ENCODE results near the gene UBE2L6. TPM values are rescaled to one million over a fixed set of nuclear protein-coding genes. Genes with fewer than 3 reads are reported as not detected.
A peak's percentile ranks its signal among the peaks of the same experiment; 100 is the strongest.

Gene UBE2L6
- total RNA-seq (2014; rRNA removed; shearing (Covaris generic)) = 37.3 and 51.2 TPM in 2 replicates
- polyA plus RNA-seq (2015; cell fraction: cytosol; rRNA removed) = 30.7 and 32.3 TPM in 2 replicates
- polyA plus RNA-seq (2015; cell fraction: nucleus; rRNA removed) = 14.7 and 15.5 TPM in 2 replicates

GRCh38 chr11:57567515-57568329, at the start of gene UBE2L6:
UBE2L6 (minus strand) TSS chr11:57567672; CDS start chr11:57567611, 61 bp downstream.
- DNase-seq (ENCODE audit: low read depth) = peak; percentile 9

- no peak for DNase-seq (ENCODE audit: low read depth)
Measured at GRCh38 chr11:57616595-57616994, 49.1 kb upstream of the UBE2L6 start.

- no peak for DNase-seq (ENCODE audit: low read depth)
Measured at GRCh38 chr11:57615308-57615707, 47.8 kb upstream of the UBE2L6 start.

DNA sequence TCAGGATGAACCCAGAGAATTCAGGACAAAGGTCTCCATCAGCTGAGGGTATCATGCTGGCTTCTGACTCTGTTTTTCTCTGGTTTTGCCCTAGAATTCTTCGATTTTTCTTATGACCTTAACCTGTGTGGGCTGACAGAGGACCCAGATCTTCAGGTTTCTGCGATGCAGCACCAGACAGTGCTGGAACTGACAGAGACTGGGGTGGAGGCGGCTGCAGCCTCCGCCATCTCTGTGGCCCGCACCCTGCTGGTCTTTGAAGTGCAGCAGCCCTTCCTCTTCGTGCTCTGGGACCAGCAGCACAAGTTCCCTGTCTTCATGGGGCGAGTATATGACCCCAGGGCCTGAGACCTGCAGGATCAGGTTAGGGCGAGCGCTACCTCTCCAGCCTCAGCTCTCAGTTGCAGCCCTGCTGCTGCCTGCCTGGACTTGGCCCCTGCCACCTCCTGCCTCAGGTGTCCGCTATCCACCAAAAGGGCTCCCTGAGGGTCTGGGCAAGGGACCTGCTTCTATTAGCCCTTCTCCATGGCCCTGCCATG, 46.8 kb upstream of the UBE2L6 start:
- DNase-seq (ENCODE audit: low read depth) = no peak

GRCh38 chr11:57610170-57610569, 42.7 kb upstream of the UBE2L6 start:
- DNase-seq (ENCODE audit: low read depth) = no peak

DNA sequence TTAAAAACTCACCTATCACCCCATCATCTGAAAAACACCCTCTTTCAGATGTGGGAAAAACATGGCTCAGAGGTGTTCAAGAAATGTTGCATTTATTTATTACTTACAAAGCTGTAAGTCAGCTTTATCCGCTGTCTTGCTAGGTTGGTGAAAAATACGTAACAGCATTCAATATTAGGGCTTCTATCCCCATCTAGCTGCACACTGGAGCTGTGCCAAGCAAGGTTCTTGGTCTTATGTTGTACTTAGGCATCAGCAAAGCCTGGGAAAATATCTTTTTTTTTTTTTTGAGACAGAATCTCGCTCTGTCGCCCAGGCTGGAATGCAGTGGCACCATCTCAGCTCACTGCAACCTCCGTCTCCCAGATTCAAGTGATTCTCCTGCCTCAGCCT, 37.6 kb upstream of the UBE2L6 start:
- DNase-seq (ENCODE audit: low read depth) = no peak

- DNase-seq (ENCODE audit: low read depth) = no peak
Measured at GRCh38 chr11:57604296-57605027, 37.0 kb upstream of the UBE2L6 start.

- no peak for DNase-seq (ENCODE audit: low read depth)
Measured at GRCh38 chr11:57601297-57601696, 33.8 kb upstream of the UBE2L6 start.

DNA sequence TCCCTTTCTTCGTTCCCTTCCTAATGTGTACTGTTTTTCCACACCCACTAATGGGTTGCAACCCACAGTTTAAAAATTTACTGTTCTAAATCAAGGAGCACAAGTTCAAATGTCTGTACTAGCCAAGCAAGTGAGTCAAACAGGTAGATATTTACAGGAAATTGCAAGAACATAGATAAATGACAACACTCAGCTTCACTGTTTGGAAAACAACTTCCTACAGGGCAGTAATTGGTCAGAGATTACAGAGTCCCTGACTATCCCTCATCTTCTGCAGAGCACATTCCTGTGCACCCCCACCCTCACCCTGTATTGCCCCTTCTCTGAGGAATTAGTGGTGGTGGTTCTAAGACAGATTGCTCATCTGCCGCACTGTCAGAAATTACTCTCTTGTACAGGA, 31.9 kb upstream of the UBE2L6 start:
- DNase-seq (ENCODE audit: low read depth) = no peak

- no peak for DNase-seq (ENCODE audit: low read depth)
Measured at GRCh38 chr11:57598831-57599155, 31.3 kb upstream of the UBE2L6 start.

DNA sequence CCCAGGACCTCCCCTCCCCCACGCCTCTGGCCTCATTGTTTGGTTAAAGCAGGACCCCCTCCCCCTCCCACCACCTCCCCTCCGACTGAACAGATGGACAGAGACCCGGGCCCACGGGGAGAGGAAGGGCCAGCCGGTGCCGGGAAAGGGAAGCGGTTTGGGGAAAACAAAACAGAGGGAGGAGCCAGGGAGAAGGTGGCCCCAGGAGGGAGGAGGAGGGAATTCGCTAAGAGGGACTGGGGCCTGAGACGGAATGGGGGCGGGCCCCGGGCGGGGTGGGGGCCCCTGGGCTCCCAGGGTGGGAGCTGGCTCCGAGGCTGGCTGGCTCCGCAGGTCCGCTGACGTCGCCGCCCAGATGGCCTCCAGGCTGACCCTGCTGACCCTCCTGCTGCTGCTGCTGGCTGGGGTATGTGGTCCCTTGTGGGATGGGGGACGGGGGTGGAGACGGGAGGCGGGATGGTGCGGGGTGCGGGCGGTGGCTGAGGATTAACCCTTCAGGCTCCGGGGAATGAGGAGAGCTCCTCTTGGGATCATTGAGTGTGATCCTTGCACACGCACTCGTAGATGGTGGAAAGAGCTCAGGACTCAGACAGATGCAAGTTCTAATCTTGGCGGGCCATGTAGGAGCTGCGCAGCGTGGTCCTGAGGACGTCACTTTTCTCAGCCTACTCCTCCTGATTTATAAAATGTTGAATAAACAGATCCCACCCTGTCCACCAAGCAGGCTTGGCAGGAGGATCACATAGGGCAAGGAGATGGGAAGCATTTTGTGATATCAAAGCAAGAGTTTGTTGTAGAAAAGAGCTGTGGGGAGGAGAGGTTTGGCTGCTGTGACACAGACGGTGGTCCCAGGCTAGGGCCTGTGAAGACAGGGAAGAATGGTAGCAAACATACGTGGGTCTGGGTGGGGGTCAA, 30.7 kb upstream of the UBE2L6 start:
- no peak for DNase-seq (ENCODE audit: low read depth)

DNA sequence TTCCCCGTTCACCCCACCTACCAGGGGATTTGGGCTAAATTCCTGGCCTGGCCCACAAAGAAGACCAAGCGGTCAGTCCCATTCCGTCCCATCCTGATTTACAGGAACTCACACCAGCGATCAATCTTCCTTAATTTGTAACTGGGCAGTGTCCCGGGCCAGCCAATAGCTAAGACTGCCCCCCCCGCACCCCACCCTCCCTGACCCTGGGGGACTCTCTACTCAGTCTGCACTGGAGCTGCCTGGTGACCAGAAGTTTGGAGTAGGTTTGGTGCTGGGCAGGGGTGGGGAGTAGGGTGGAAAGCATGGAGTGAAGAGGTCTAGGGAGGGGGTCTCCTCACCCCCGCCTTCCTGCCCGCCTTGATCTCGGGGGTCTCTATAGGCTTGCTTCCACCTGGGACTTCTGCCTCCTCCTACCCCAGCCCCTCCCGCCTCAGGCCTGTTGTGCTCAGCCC, 30.0 kb upstream of the UBE2L6 start, which contains the start of gene SERPING1:
Gene SERPING1, plus strand, starts transcription at position 225 of the 455 bp plus-strand sequence. CDS start 586 bp downstream, outside the sequence.
- DNase-seq (ENCODE audit: low read depth) = no peak

- DNase-seq (ENCODE audit: low read depth) = no peak
Measured at GRCh38 chr11:57596266-57596885, 28.9 kb upstream of the UBE2L6 start.

DNA sequence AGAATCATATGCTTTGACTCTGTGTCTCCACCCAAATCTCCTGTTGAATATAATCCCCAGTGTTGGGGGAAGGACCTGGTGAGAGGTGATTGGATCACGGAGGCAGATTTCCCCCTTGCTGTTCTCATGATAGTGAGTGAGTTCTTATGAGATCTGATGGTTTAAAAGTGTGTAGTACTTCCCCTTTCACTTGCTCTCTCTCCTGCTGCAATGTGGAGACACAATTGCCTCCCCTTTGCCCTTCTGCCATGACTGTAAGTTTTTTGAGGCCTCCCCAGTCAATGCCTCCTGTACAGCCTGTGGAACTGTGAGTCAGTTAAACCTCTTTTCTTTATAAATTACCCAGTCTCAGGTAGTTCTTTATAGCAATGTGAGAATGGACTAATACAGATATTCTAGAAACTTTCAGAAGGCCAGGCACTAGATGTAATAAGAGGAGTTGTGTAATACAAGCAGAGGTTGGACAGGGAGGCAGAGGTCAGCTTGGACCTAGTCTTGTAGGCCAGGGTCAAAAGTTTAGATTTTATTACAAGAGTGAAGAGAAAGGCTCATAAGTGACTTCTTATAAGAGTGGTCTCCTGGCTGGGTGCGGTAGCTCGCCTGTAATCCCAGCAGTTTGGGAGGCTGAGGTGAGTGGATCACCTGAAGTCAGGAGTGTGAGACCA, 20.7 kb upstream of the UBE2L6 start:
- no peak for DNase-seq (ENCODE audit: low read depth)

GRCh38 chr11:57586711-57587245, 19.3 kb upstream of the UBE2L6 start:
- no peak for DNase-seq (ENCODE audit: low read depth)

DNA sequence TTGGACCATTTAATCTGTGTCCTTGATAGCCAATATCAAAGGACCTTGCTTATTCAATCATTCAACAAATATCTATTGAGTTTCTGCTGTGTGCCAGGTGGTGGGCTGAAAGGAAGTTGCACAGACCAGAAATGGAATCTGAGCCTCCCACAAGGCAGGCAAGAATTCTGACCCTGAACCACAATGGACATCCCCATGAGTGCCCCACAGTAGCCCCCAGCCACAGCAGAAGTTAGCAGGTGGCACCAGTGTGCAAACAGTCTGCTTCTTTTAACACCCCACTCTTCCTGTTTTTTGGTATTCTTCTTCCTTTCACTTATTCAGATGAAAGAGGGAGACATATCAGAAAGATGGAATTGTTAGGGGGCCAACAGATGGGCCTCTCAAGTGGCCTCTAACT, 17.8 kb upstream of the UBE2L6 start:
- no peak for DNase-seq (ENCODE audit: low read depth)

GRCh38 chr11:57584341-57584740, 16.9 kb upstream of the UBE2L6 start:
- DNase-seq (ENCODE audit: low read depth) = no peak

DNA sequence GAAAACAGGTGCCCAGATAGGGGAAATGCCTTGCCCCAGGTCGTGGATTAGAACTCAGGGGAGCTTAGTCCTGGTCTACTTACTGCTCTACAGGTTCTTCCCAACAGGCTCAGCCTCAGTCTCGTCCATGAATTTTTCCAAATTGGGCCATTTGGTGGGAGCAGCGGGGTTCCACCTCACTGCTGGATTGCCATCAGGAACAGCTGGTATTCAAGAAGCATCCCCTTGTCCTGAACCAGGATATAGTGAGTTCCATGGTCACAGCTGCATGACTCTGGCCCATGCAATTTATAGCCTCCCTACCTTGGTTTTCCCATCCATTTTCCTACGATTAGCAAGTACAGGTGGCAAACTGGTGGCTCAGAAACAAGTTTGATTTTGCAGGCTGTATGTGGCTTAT, 6.6 kb upstream of the UBE2L6 start:
- DNase-seq (ENCODE audit: low read depth) = no peak

DNA sequence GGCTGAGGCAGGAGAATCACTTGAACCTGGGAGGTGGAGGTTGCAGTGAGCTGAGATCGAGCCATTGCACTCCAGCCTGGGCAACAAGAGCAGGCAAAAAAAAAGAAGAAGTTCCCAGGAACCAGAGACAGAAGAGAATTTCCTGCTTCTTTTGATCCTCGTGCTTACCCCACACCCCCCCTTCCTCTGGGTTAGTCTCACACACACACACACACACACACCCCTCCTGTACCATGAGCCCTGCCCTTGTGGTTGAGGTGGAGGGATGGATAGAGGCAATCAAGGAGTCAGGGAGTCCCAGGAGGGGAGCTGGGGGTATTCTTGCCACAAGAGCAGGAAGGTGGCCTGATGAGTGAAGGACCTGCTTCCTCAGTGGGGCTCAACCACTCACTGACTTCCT, 4.1 kb upstream of the UBE2L6 start:
- no peak for DNase-seq (ENCODE audit: low read depth)

DNA sequence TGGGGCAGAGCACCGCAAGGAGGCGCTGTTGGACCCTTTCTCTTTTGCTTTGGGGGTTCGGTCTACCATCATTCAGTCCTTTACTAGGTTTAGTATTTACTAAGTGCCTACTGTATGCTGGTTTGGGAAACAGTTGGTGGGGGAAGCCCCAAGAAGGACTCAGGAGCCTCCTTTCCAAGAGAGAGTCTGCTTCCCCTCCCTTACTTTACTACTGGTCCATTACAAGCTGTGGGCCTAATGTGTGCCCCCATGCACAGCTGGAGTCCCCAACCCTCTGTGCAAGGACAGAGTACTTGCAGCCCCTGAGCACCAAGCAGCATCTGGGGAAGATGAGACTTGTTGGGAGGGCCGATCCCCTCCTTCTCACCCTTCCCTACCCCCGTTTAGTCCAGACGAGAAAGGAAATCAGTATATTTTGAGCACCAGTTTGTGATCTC, 876 bp upstream of the UBE2L6 start:
- DNase-seq (ENCODE audit: low read depth) = peak; percentile 77

All from HT1080 (cell line).